SK-N-SH (cell line): ENCODE data around the gene TCF7L2.

ENCODE experiments used
- CTCF ChIP-seq: fragments of 200-600 bp; sonication (generic); IDR thresholded peaks from 2 replicates; pipeline ENCODE4 v1.6.1; 2017; ENCODE audit warnings: antibody characterized with exemption, mild to moderate bottlenecking, moderate library complexity
- ELF1 ChIP-seq: IDR thresholded peaks from 2 replicates; pipeline ENCODE4 v1.4.0; 2012
- EZH2phosphoT487 ChIP-seq: fragments of 200-600 bp; sonication (generic); IDR thresholded peaks from 2 replicates; pipeline ENCODE4 v1.6.1; 2017; ENCODE audit warnings: low read depth, mixed run types, mild to moderate bottlenecking, antibody characterized with exemption, moderate library complexity, borderline replicate concordance

GRCh38 chr10:112956631-112957350 is 6.7 kb downstream of the TCF7L2 start:
- no peak for TF ChIP-seq CTCF
- no peak for TF ChIP-seq EZH2phosphoT487
- no peak for TF ChIP-seq ELF1
